HL-60/S4 treated with phorbol 12-myristate 13-acetate at 8.2 ng/mL for 4 days and 3 days (cell line): Measurements from ENCODE around the gene MANSC4.

ENCODE experiments used
- in situ Hi-C: fragments of 300-500 bp; cut with MboI; formaldehyde crosslinking; loops from 2 replicates; pipeline ENCODE4 v1.15.0; 2022; ENCODE audit warnings: low sequenced_read_pairs

MANSC4 gene

GRCh38 chr12:27756670-27757195 is 23.3 kb downstream of the MANSC4 start:
- in situ Hi-C loops = no loop called here

- in situ Hi-C loops = no loop called here
Observed at GRCh38 chr12:27754795-27755194, 25.2 kb downstream of the MANSC4 start.

GRCh38 chr12:27751386-27752047 is 28.5 kb downstream of the MANSC4 start:
- in situ Hi-C loops = no loop called here

- in situ Hi-C loops = loop anchor here (10.0 to 25.0 kb wide), 2 partner anchors 188 to 1115 kb away; no protein-coding TSS in a partner anchor
Observed at GRCh38 chr12:27747111-27747820, 32.8 kb downstream of the MANSC4 start.

GRCh38 chr12:27745734-27746133 is 34.3 kb downstream of the MANSC4 start:
- in situ Hi-C loops = loop anchor here (10.0 to 25.0 kb wide), 2 partner anchors 189 to 1117 kb away; no protein-coding TSS in a partner anchor

- in situ Hi-C loops = loop anchor here (10.0 to 25.0 kb wide), 2 partner anchors 191 to 1119 kb away; no protein-coding TSS in a partner anchor
Observed at GRCh38 chr12:27743601-27744000, 36.4 kb downstream of the MANSC4 start.

GRCh38 chr12:27734321-27734720 is 45.7 kb downstream of the MANSC4 start:
- in situ Hi-C loops = loop anchor here (25.0 kb wide), 1 partner anchor 1128 kb away; no protein-coding TSS in a partner anchor

GRCh38 chr12:27733791-27734190 is 46.2 kb downstream of the MANSC4 start:
- in situ Hi-C loops = loop anchor here (25.0 kb wide), 1 partner anchor 1129 kb away; no protein-coding TSS in a partner anchor

- in situ Hi-C loops = loop anchor here (25.0 kb wide), 1 partner anchor 1129 kb away; no protein-coding TSS in a partner anchor
Observed at GRCh38 chr12:27733052-27733656, 46.9 kb downstream of the MANSC4 start.

- in situ Hi-C loops = loop anchor here (25.0 kb wide), 1 partner anchor 1130 kb away; no protein-coding TSS in a partner anchor
Observed at GRCh38 chr12:27732281-27732680, 47.8 kb downstream of the MANSC4 start.

GRCh38 chr12:27730097-27730588 is 49.9 kb downstream of the MANSC4 start:
- in situ Hi-C loops = loop anchor here (25.0 kb wide), 1 partner anchor 1132 kb away; no protein-coding TSS in a partner anchor

GRCh38 chr12:27723212-27723611 is 56.8 kb downstream of the MANSC4 start:
- in situ Hi-C loops = no loop called here
